ENCODE results near the gene CTSH. TPM values are rescaled to one million over a fixed set of nuclear protein-coding genes. Genes with fewer than 3 reads are reported as not detected.
A peak's percentile ranks its signal among the peaks of the same experiment; 100 is the strongest.

Gene CTSH
- total and polyA plus RNA-seq, 2 of the 13 experiments (the other 11 are each of a cell fraction or from before 2014, with no cell fraction given), result 265 to 653 TPM

DNA sequence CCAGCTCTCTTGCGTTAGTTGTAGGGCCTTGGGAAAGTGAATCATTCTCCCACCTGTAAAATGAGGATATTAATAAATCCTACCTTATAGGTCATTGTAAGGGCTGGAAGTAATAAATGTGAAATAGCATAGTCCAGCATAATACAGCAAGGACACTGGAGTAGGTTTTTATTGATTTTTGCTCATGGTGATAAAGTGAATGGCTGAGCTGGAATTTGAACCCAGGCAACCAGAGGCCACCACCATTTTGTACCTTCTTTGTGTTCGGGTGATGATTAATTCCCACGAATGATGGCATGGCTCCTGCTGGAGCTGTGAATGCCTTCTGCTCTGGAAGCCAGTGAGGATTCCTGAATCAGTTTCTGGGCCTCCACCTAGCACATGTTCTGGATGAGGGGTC, 31.8 kb downstream of the CTSH start (continued):
- TF ChIP-seq, protein P1, sequence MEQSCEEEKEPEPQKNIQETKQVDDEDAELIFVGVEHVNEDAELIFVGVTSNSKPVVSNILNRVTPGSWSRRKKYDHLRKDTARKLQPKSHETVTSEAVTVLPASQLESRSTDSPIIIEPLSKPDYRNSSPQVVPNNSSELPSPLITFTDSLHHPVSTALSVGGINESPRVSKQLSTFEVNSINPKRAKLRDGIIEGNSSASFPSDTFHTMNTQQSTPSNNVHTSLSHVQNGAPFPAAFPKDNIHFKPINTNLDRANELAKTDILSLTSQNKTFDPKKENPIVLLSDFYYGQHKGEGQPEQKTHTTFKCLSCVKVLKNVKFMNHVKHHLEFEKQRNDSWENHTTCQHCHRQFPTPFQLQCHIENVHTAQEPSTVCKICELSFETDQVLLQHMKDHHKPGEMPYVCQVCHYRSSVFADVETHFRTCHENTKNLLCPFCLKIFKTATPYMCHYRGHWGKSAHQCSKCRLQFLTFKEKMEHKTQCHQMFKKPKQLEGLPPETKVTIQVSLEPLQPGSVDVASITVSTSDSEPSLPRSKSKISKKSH (CRISPR knock-in tag; IDR thresholded peaks at IDR 0.05; ENCODE audit: borderline replicate concordance), result no peak
- TF ChIP-seq PAF1 (CRISPR knock-in tag; IDR thresholded peaks at IDR 0.05) (no peak), NFE2 (CRISPR knock-in tag; IDR thresholded peaks at IDR 0.05) (no peak), ZSCAN25 (CRISPR knock-in tag; IDR thresholded peaks at IDR 0.05) (no peak), DNMT1 (CRISPR knock-in tag; IDR thresholded peaks at IDR 0.05) (no peak), ZNF644 (CRISPR knock-in tag; IDR thresholded peaks at IDR 0.05; ENCODE audit: low read depth) (peak; percentile 75; the same call in 1 of the 2 replicates), STAT5B (CRISPR knock-in tag; IDR thresholded peaks at IDR 0.05) (no peak)
- TF ChIP-seq, protein P2, sequence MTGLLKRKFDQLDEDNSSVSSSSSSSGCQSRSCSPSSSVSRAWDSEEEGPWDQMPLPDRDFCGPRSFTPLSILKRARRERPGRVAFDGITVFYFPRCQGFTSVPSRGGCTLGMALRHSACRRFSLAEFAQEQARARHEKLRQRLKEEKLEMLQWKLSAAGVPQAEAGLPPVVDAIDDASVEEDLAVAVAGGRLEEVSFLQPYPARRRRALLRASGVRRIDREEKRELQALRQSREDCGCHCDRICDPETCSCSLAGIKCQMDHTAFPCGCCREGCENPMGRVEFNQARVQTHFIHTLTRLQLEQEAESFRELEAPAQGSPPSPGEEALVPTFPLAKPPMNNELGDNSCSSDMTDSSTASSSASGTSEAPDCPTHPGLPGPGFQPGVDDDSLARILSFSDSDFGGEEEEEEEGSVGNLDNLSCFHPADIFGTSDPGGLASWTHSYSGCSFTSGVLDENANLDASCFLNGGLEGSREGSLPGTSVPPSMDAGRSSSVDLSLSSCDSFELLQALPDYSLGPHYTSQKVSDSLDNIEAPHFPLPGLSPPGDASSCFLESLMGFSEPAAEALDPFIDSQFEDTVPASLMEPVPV (CRISPR knock-in tag; IDR thresholded peaks at IDR 0.05), result no peak

GRCh38 chr15:78912316-78912715, 32.5 kb downstream of the CTSH start:
- H3K4me2 ChIP-seq (ENCODE audit: low read depth, low read length), result no peak overlapping the region
- H3K27ac ChIP-seq (ENCODE audit: extremely low read length, insufficient read depth, low read length), result no peak overlapping the region
- intact Hi-C loops (cut with micrococcal nuclease; ENCODE audit: unreplicated experiment), result no loop called here
- POLR2A ChIA-PET, result interaction anchor here (1.0 kb wide), 1 partner anchor 67 kb away, joined by 4 read pairs; no protein-coding TSS in a partner anchor
- FAIRE-seq, result no peak
- no peaks in the 10 kb centered on the region for H3K27me3 ChIP-seq (ENCODE audit: control insufficient read depth in 1 of 2, insufficient read depth in 2 of 2, low read length in 2 of 2)
- H3K9me3 ChIP-seq (ENCODE audit: low read length), result no peaks in the 10 kb centered on the region
- 90% methylated on average over 2 of the region's 2 CpGs for WGBS (ENCODE audit: low lambda C conversion rate)
- no peak for DNase-seq (ENCODE audit: low spot score)
- BruUV-seq (replicated peaks), result no TSS peak
- no peak overlapping the region for H2AFZ ChIP-seq (ENCODE audit: low read length)
- in situ Hi-C loops (cut with HindIII; ENCODE audit: extremely low pct_ligation_motif_present, low pct_unique_long_range_greater_than_20kb), result no loop called here
- peaks cover 10 to 40% of the 10 kb centered on the region in 2 experiments; a peak in 4 of 5 replicates for H3K36me3 ChIP-seq (replicated peaks in 1 of 2; ENCODE audit: control insufficient read depth in 1 of 2, insufficient read depth in 2 of 2, low read length in 2 of 2)
- H4K20me1 ChIP-seq (ENCODE audit: insufficient read depth, low read length), result peaks cover 4% of the 10 kb centered on the region; the same call in 1 of the 2 replicates
- CTCF ChIA-PET (ENCODE audit: low intra/inter-chr PET ratio, low total read pairs), result no interaction called here
- H3K4me3 ChIP-seq (replicated peaks in 1 of 3; ENCODE audit: insufficient read depth in 1 of 3, low read depth in 2 of 3, low read length in 3 of 3), result no peak overlapping the region
- ATAC-seq, result no peak
- H3K9ac ChIP-seq (ENCODE audit: insufficient read depth, low read depth, low read length), result no peak overlapping the region
- H3K4me1 ChIP-seq (ENCODE audit: insufficient read depth, low read length), result peaks cover 57% of the 10 kb centered on the region
- H3K79me2 ChIP-seq (ENCODE audit: insufficient read depth, low read length), result no peaks in the 10 kb centered on the region
- TF ChIP-seq PCBP1 (IDR thresholded peaks at IDR 0.05; ENCODE audit: borderline replicate concordance, low read depth, low read length), result no peak
- TF ChIP-seq, protein P3, sequence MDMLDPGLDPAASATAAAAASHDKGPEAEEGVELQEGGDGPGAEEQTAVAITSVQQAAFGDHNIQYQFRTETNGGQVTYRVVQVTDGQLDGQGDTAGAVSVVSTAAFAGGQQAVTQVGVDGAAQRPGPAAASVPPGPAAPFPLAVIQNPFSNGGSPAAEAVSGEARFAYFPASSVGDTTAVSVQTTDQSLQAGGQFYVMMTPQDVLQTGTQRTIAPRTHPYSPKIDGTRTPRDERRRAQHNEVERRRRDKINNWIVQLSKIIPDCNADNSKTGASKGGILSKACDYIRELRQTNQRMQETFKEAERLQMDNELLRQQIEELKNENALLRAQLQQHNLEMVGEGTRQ (IDR thresholded peaks at IDR 0.05; ENCODE audit: low read depth, low read length), result no peak
- TF ChIP-seq, protein P3 (CRISPR knock-in tag; IDR thresholded peaks at IDR 0.05; ENCODE audit: borderline replicate concordance), result no peak
- TF ChIP-seq, protein P4, sequence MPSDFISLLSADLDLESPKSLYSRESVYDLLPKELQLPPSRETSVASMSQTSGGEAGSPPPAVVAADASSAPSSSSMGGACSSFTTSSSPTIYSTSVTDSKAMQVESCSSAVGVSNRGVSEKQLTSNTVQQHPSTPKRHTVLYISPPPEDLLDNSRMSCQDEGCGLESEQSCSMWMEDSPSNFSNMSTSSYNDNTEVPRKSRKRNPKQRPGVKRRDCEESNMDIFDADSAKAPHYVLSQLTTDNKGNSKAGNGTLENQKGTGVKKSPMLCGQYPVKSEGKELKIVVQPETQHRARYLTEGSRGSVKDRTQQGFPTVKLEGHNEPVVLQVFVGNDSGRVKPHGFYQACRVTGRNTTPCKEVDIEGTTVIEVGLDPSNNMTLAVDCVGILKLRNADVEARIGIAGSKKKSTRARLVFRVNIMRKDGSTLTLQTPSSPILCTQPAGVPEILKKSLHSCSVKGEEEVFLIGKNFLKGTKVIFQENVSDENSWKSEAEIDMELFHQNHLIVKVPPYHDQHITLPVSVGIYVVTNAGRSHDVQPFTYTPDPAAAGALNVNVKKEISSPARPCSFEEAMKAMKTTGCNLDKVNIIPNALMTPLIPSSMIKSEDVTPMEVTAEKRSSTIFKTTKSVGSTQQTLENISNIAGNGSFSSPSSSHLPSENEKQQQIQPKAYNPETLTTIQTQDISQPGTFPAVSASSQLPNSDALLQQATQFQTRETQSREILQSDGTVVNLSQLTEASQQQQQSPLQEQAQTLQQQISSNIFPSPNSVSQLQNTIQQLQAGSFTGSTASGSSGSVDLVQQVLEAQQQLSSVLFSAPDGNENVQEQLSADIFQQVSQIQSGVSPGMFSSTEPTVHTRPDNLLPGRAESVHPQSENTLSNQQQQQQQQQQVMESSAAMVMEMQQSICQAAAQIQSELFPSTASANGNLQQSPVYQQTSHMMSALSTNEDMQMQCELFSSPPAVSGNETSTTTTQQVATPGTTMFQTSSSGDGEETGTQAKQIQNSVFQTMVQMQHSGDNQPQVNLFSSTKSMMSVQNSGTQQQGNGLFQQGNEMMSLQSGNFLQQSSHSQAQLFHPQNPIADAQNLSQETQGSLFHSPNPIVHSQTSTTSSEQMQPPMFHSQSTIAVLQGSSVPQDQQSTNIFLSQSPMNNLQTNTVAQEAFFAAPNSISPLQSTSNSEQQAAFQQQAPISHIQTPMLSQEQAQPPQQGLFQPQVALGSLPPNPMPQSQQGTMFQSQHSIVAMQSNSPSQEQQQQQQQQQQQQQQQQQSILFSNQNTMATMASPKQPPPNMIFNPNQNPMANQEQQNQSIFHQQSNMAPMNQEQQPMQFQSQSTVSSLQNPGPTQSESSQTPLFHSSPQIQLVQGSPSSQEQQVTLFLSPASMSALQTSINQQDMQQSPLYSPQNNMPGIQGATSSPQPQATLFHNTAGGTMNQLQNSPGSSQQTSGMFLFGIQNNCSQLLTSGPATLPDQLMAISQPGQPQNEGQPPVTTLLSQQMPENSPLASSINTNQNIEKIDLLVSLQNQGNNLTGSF (CRISPR knock-in tag; IDR thresholded peaks at IDR 0.05), result no peak
